ENCODE results near the gene XPO6.

GRCh38 chr16:28166394-28167208, 45.2 kb downstream of the XPO6 start:
- TF ChIP-seq CTCF (IDR thresholded peaks at IDR 0.05) (no peak), POLR2AphosphoS5 (IDR thresholded peaks at IDR 0.05; ENCODE audit: insufficient read depth in 1 of 2, low read depth in 1 of 2) (no peak), POLR2A (IDR thresholded peaks at IDR 0.05) (no peak)
